A673 (cell line): ENCODE results near the gene C17orf67.

Experiments used
- CTCF ChIP-seq: fragments of 300-800, 200-600 bp; sonication (generic); conservative IDR thresholded peaks from 2 replicates; pipeline ENCODE4 v1.5.1; 2017; ENCODE audit warnings: low read depth, mild to moderate bottlenecking, antibody characterized with exemption, low read length, moderate library complexity, mixed read lengths
- EZH2 ChIP-seq: fragments of 200-600 bp; sonication (generic); IDR thresholded peaks from 2 replicates; pipeline ENCODE4 v1.6.1; 2017; ENCODE audit warnings: borderline replicate concordance, low read depth, mild to moderate bottlenecking, mixed read lengths, antibody characterized with exemption, low read length; ENCODE audit not compliant: poor library complexity, severe bottlenecking

GRCh38 chr17:56866496-56866895 is 32.8 kb upstream of the C17orf67 start:
- TF ChIP-seq EZH2 (no peak), CTCF (peak; percentile 30; the same call in 1 of the 2 replicates)
